MM.1S (cell line): ENCODE measurements around the gene SH3RF1.

ENCODE experiments used
- EZH2 ChIP-seq: fragments of 300-600 bp; sonication (generic); optimal IDR thresholded peaks from 2 replicates; pipeline ENCODE3; 2017; ENCODE audit warnings: low read depth, mild to moderate bottlenecking, antibody characterized with exemption, low read length, mixed read lengths
- EZH2phosphoT487 ChIP-seq: fragments of 300-600 bp; sonication (generic); IDR thresholded peaks from 2 replicates; pipeline ENCODE4 v1.6.1; 2018; ENCODE audit warnings: antibody characterized with exemption, low read length
- TF ChIP-seq, protein P1 (sequence below): fragments of 300-600 bp; sonication (generic); IDR thresholded peaks from 2 replicates; pipeline ENCODE4 v1.5.1; 2016; ENCODE audit warnings: antibody characterized with exemption, low read length, mixed read lengths

DNA sequence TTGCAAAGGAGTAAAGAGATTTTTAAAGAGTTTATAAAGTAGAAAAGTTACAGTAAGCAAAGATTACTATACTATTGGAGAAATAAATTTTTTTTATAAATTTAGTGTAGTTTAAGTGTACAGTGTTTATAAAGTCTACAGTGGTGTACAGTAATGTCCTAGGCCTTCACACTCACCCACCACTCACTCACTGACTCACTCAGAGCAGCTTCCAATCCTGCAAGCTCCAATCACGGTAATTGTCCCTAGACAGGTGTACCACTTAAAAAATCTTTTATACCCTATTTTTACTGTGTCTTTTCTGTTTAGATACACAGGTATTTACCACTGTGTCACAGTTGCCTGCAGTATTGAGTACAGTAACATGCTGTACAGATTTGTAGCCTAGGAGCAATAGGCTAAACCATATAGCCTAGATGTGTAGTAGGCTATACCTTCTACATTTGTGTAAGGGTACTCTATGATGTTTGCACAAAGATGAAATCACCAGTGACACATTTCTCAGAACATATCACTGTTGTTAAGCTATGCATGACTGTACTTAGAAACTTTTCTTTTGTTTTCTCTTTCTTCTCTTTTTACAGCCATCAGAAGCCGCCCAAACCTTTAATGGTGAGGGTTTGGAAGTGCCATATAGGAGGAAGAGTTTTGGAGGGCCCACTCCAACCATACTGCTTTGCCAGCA lies 11.8 kb upstream of the SH3RF1 start:
- TF ChIP-seq, protein P1, sequence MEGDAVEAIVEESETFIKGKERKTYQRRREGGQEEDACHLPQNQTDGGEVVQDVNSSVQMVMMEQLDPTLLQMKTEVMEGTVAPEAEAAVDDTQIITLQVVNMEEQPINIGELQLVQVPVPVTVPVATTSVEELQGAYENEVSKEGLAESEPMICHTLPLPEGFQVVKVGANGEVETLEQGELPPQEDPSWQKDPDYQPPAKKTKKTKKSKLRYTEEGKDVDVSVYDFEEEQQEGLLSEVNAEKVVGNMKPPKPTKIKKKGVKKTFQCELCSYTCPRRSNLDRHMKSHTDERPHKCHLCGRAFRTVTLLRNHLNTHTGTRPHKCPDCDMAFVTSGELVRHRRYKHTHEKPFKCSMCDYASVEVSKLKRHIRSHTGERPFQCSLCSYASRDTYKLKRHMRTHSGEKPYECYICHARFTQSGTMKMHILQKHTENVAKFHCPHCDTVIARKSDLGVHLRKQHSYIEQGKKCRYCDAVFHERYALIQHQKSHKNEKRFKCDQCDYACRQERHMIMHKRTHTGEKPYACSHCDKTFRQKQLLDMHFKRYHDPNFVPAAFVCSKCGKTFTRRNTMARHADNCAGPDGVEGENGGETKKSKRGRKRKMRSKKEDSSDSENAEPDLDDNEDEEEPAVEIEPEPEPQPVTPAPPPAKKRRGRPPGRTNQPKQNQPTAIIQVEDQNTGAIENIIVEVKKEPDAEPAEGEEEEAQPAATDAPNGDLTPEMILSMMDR = no peak
- no peak for TF ChIP-seq EZH2
- no peak for TF ChIP-seq EZH2phosphoT487
